Bone marrow (tissue), 2 donors: Measurements from ENCODE around the gene PLEKHG4.

Experiments
- DNase-seq, 2 donors: peaks; one replicate each; lab custom pipeline; 2025; lab: John Stamatoyannopoulos, UW

The PLEKHG4 gene

GRCh38 chr16:67284699-67285646 lies 5.6 kb downstream of the PLEKHG4 start:
- no peak for DNase-seq

GRCh38 chr16:67286441-67287235 lies 7.3 kb downstream of the PLEKHG4 start:
- DNase-seq, result no peak

- DNase-seq, result no peak
Measured at GRCh38 chr16:67287960-67288359, 8.6 kb downstream of the PLEKHG4 start.

GRCh38 chr16:67291461-67291860 lies 12.1 kb downstream of the PLEKHG4 start:
- no peak for DNase-seq

- no peak for DNase-seq
Measured at GRCh38 chr16:67294171-67294757, 14.9 kb downstream of the PLEKHG4 start.

GRCh38 chr16:67294938-67295361 lies 15.6 kb downstream of the PLEKHG4 start:
- DNase-seq, result no peak

GRCh38 chr16:67296420-67296819 lies 17.1 kb downstream of the PLEKHG4 start:
- no peak for DNase-seq

- no peak for DNase-seq
Measured at GRCh38 chr16:67298277-67298676, 18.9 kb downstream of the PLEKHG4 start.

- no peak for DNase-seq
Measured at GRCh38 chr16:67299269-67299668, 19.9 kb downstream of the PLEKHG4 start.

- DNase-seq, result no peak
Measured at GRCh38 chr16:67301080-67301782, 21.9 kb downstream of the PLEKHG4 start.

- DNase-seq, result no peak
Measured at GRCh38 chr16:67302076-67302475, 22.7 kb downstream of the PLEKHG4 start.

GRCh38 chr16:67302970-67303369 lies 23.6 kb downstream of the PLEKHG4 start:
- no peak for DNase-seq

- DNase-seq, result no peak
Measured at GRCh38 chr16:67304020-67304419, 24.7 kb downstream of the PLEKHG4 start.

- no peak for DNase-seq
Measured at GRCh38 chr16:67305216-67306071, 26.1 kb downstream of the PLEKHG4 start.

GRCh38 chr16:67310561-67310960 lies 31.2 kb downstream of the PLEKHG4 start:
- no peak for DNase-seq

GRCh38 chr16:67311607-67312488 lies 32.5 kb downstream of the PLEKHG4 start:
- DNase-seq, result peak in 1 of 2 donors; percentile 2

- no peak for DNase-seq
Measured at GRCh38 chr16:67312719-67313118, 33.4 kb downstream of the PLEKHG4 start.

- DNase-seq, result no peak
Measured at GRCh38 chr16:67317853-67318252, 38.5 kb downstream of the PLEKHG4 start.

- DNase-seq, result no peak
Measured at GRCh38 chr16:67326115-67326471, 46.8 kb downstream of the PLEKHG4 start.
